HUES64 (cell line): ENCODE results near the gene ARL5C.

Source experiments
- H3K27ac ChIP-seq: 2 replicates; pipeline ENCODE4 v1.7.0; 2013; ENCODE audit warnings: low read depth, low read length, inconsistent platforms
- H3K27me3 ChIP-seq: 2 replicates; pipeline ENCODE4 v1.6.1; 2013; ENCODE audit warnings: mild to moderate bottlenecking, low read length; ENCODE audit not compliant: insufficient read depth
- H3K36me3 ChIP-seq: 2 replicates; pipeline ENCODE4 v1.6.1; 2013; ENCODE audit warnings: mild to moderate bottlenecking, low read length; ENCODE audit not compliant: insufficient read depth
- H3K4me1 ChIP-seq: 2 replicates; pipeline ENCODE4 v1.6.1; 2013; ENCODE audit warnings: mild to moderate bottlenecking, low read length, moderate library complexity; ENCODE audit not compliant: insufficient read depth
- H3K4me3 ChIP-seq: 2 replicates; pipeline ENCODE4 v1.5.1; 2013; ENCODE audit warnings: mild to moderate bottlenecking, low read length, moderate library complexity
- H3K9ac ChIP-seq: 2 replicates; pipeline ENCODE4 v1.6.1; 2013; ENCODE audit warnings: mild to moderate bottlenecking, low read depth, low read length
- H3K9me3 ChIP-seq: 2 replicates; pipeline ENCODE4 v1.6.1; 2013; ENCODE audit warnings: low read depth, low read length; ENCODE audit not compliant: insufficient read depth
- WGBS: fragments of 150-250, 120-280 bp; methylation state at CpG from one replicate; pipeline ENCODE4 v1.1.7; 2013; ENCODE audit warnings: missing lambda C conversion rate; 5-methylcytosine and 5-hydroxymethylcytosine counted together

The ARL5C gene

GRCh38 chr17:39200957-39201510, 35.1 kb upstream of the ARL5C start:
- Histone ChIP-seq H3K9me3 (no peaks in the 10 kb centered on the region), H3K9ac (peak overlapping the region; percentile 97), H3K27me3 (no peaks in the 10 kb centered on the region), H3K4me1 (peaks cover 10% of the 10 kb centered on the region), H3K36me3 (peaks cover 47% of the 10 kb centered on the region), H3K4me3 (peak overlapping the region; percentile 90), H3K27ac (peak overlapping the region; percentile 87)
- WGBS = 57% methylated on average over 11 of the region's 11 CpGs

- under 1% methylated on average over 52 of the region's 52 CpGs for WGBS
- peaks cover 18% of the 10 kb centered on the region for H3K4me1 ChIP-seq
- peaks cover 46% of the 10 kb centered on the region for H3K36me3 ChIP-seq
- peak within 1 kb of the TSS; percentile 97 for H3K9ac ChIP-seq
- H3K4me3 ChIP-seq = peak within 1 kb of the TSS; percentile 90
- H3K9me3 ChIP-seq = no peaks in the 10 kb centered on the region
- H3K27me3 ChIP-seq = no peaks in the 10 kb centered on the region
- H3K27ac ChIP-seq = peak within 1 kb of the TSS; percentile 87
Measured at GRCh38 chr17:39200070-39200879, 34.3 kb upstream of the ARL5C start, which contains the start of gene RPL19. Gene RPL19, plus strand, starts transcription at chr17:39200283. Its CDS starts 62 bp downstream, at chr17:39200345.

- Histone ChIP-seq H3K36me3 (peaks cover 41% of the 10 kb centered on the region), H3K27ac (peak overlapping the region; percentile 87), H3K27me3 (no peaks in the 10 kb centered on the region), H3K9me3 (no peaks in the 10 kb centered on the region), H3K9ac (peak overlapping the region; percentile 97), H3K4me1 (peaks cover 23% of the 10 kb centered on the region), H3K4me3 (peak overlapping the region; percentile 90)
- WGBS = 2% methylated on average over 10 of the region's 10 CpGs
Measured at GRCh38 chr17:39199820-39200069, 33.8 kb upstream of the ARL5C start.

GRCh38 chr17:39198186-39198566, 32.2 kb upstream of the ARL5C start:
- peak overlapping the region; percentile 70; the same call in 1 of the 2 replicates for H3K27ac ChIP-seq
- peak overlapping the region; percentile 79 for H3K4me3 ChIP-seq
- H3K36me3 ChIP-seq = peaks cover 36% of the 10 kb centered on the region
- no peaks in the 10 kb centered on the region for H3K27me3 ChIP-seq
- 88% methylated on average over 3 of the region's 4 CpGs for WGBS
- 0 out of 2 replicates have a peak overlapping the region, but pooled peaks have one; percentile 28 for H3K9ac ChIP-seq
- H3K9me3 ChIP-seq = no peaks in the 10 kb centered on the region
- peaks cover 24% of the 10 kb centered on the region for H3K4me1 ChIP-seq

- peak within 1 kb of the TSS; percentile 70 for H3K27ac ChIP-seq
- H3K36me3 ChIP-seq = peaks cover 36% of the 10 kb centered on the region
- peak within 1 kb of the TSS; percentile 79 for H3K4me3 ChIP-seq
- H3K9me3 ChIP-seq = no peaks in the 10 kb centered on the region
- no peaks in the 10 kb centered on the region for H3K27me3 ChIP-seq
- peaks cover 24% of the 10 kb centered on the region for H3K4me1 ChIP-seq
- under 1% methylated on average over 54 of the region's 55 CpGs for WGBS
- H3K9ac ChIP-seq = peak within 1 kb of the TSS; percentile 48; the same call in 1 of the 2 replicates
Measured at GRCh38 chr17:39197380-39198185, 31.6 kb upstream of the ARL5C start, which contains the start of gene CACNB1. Gene CACNB1, minus strand, starts transcription at chr17:39197669. Its CDS starts 174 bp downstream, at chr17:39197495.

- no peak overlapping the region for H3K27ac ChIP-seq
- 0 out of 2 replicates have a peak overlapping the region, but pooled peaks have one; percentile 48 for H3K9ac ChIP-seq
- H3K4me3 ChIP-seq = peak overlapping the region; percentile 79
- under 1% methylated on average over 28 of the region's 30 CpGs for WGBS
- peaks cover 36% of the 10 kb centered on the region for H3K36me3 ChIP-seq
- no peaks in the 10 kb centered on the region for H3K9me3 ChIP-seq
- H3K27me3 ChIP-seq = no peaks in the 10 kb centered on the region
- peaks cover 24% of the 10 kb centered on the region for H3K4me1 ChIP-seq
Measured at GRCh38 chr17:39196808-39197291, 30.9 kb upstream of the ARL5C start.

GRCh38 chr17:39196241-39196807, 30.4 kb upstream of the ARL5C start:
- 52% methylated on average over 5 of the region's 8 CpGs for WGBS
- no peak overlapping the region for H3K27ac ChIP-seq
- peaks cover 23% of the 10 kb centered on the region for H3K4me1 ChIP-seq

GRCh38 chr17:39195568-39196160, 29.7 kb upstream of the ARL5C start:
- Histone ChIP-seq H3K4me1 (peaks cover 18% of the 10 kb centered on the region), H3K9ac (no peak overlapping the region), H3K4me3 (peak overlapping the region; percentile 79)

More at GRCh38 chr17:39196241-39196807, 30.4 kb upstream of the ARL5C start:
- Histone ChIP-seq H3K36me3 (peaks cover 36% of the 10 kb centered on the region), H3K27me3 (no peaks in the 10 kb centered on the region), H3K9me3 (no peaks in the 10 kb centered on the region), H3K9ac (no peak overlapping the region), H3K4me3 (peak overlapping the region; percentile 79)

GRCh38 chr17:39194985-39195524, 29.1 kb upstream of the ARL5C start:
- H3K36me3 ChIP-seq = peaks cover 41% of the 10 kb centered on the region
- H3K9ac ChIP-seq = no peak overlapping the region
- no peaks in the 10 kb centered on the region for H3K9me3 ChIP-seq
- H3K4me3 ChIP-seq = peak overlapping the region; percentile 79
- peaks cover 18% of the 10 kb centered on the region for H3K4me1 ChIP-seq
- peak overlapping the region; percentile 14 for H3K27ac ChIP-seq
- WGBS = 22% methylated on average over 5 of the region's 10 CpGs
- no peaks in the 10 kb centered on the region for H3K27me3 ChIP-seq

More at GRCh38 chr17:39195568-39196160, 29.7 kb upstream of the ARL5C start:
- Histone ChIP-seq H3K36me3 (peaks cover 35% of the 10 kb centered on the region), H3K27me3 (no peaks in the 10 kb centered on the region), H3K9me3 (no peaks in the 10 kb centered on the region), H3K27ac (no peak overlapping the region)
- 77% methylated on average over 8 of the region's 8 CpGs for WGBS
